ENCODE data around the gene SURF2.

Gene SURF2

GRCh38 chr9:133384736-133385321, 28.5 kb downstream of the SURF2 start:
- H3K4me1 ChIP-seq (ENCODE audit: insufficient read depth, low read length, poor library complexity, severe bottlenecking): no peaks in the 10 kb centered on the region
- H3K36me3 ChIP-seq (ENCODE audit: insufficient read depth, low read length): no peaks in the 10 kb centered on the region
- no peak overlapping the region for H3K9ac ChIP-seq (ENCODE audit: low read depth, low read length, poor library complexity, severe bottlenecking)
- no peaks in the 10 kb centered on the region for H3K9me3 ChIP-seq (ENCODE audit: insufficient read depth, low read depth, low read length)
- no peaks in the 10 kb centered on the region for H3K79me2 ChIP-seq (ENCODE audit: insufficient read depth, low read length)
- no peaks in the 10 kb centered on the region for H3K9me2 ChIP-seq (replicated peaks; ENCODE audit: low read depth, low read length)
- H3K4me3 ChIP-seq (ENCODE audit: low read length, poor library complexity, severe bottlenecking): no peak overlapping the region
- H2AFZ ChIP-seq (ENCODE audit: low read length): no peak overlapping the region
- H3K4me2 ChIP-seq (ENCODE audit: low read depth, low read length, poor library complexity, severe bottlenecking): no peak overlapping the region
- no peak for TF ChIP-seq EZH2phosphoT487 (IDR thresholded peaks at IDR 0.05; ENCODE audit: borderline replicate concordance)
- TF ChIP-seq CTCF (conservative IDR thresholded peaks at IDR 0.05; ENCODE audit: low read length): no peak
- H3F3A ChIP-seq (ENCODE audit: low read depth): no peaks in the 10 kb centered on the region
- no peaks in the 10 kb centered on the region for H4K20me1 ChIP-seq (ENCODE audit: insufficient read depth, low read length, poor library complexity, severe bottlenecking)
- H3K27me3 ChIP-seq (ENCODE audit: insufficient read depth, low read length, poor library complexity, severe bottlenecking): no peaks in the 10 kb centered on the region

GRCh38 chr9:133385452-133385851, 29.1 kb downstream of the SURF2 start:
- Histone ChIP-seq H3K4me3 (ENCODE audit: low read length, poor library complexity, severe bottlenecking) (no peak overlapping the region), H3F3A (ENCODE audit: low read depth) (no peaks in the 10 kb centered on the region), H3K27me3 (ENCODE audit: insufficient read depth, low read length, poor library complexity, severe bottlenecking) (no peaks in the 10 kb centered on the region), H3K9me3 (ENCODE audit: insufficient read depth, low read depth, low read length) (no peaks in the 10 kb centered on the region), H3K79me2 (ENCODE audit: insufficient read depth, low read length) (no peaks in the 10 kb centered on the region), H2AFZ (ENCODE audit: low read length) (no peak overlapping the region), H3K36me3 (ENCODE audit: insufficient read depth, low read length) (no peaks in the 10 kb centered on the region), H3K9ac (ENCODE audit: low read depth, low read length, poor library complexity, severe bottlenecking) (no peak overlapping the region), H4K20me1 (ENCODE audit: insufficient read depth, low read length, poor library complexity, severe bottlenecking) (no peaks in the 10 kb centered on the region), H3K4me2 (ENCODE audit: low read depth, low read length, poor library complexity, severe bottlenecking) (no peak overlapping the region), H3K9me2 (replicated peaks; ENCODE audit: low read depth, low read length) (no peaks in the 10 kb centered on the region), H3K4me1 (ENCODE audit: insufficient read depth, low read length, poor library complexity, severe bottlenecking) (no peaks in the 10 kb centered on the region)
- no peak for TF ChIP-seq EZH2phosphoT487 (IDR thresholded peaks at IDR 0.05; ENCODE audit: borderline replicate concordance)
- no peak for TF ChIP-seq CTCF (conservative IDR thresholded peaks at IDR 0.05; ENCODE audit: low read length)

- Histone ChIP-seq H3K4me1 (ENCODE audit: insufficient read depth, low read length, poor library complexity, severe bottlenecking) (no peaks in the 10 kb centered on the region), H2AFZ (ENCODE audit: low read length) (no peak overlapping the region), H3K9ac (ENCODE audit: low read depth, low read length, poor library complexity, severe bottlenecking) (no peak overlapping the region), H3K27me3 (ENCODE audit: insufficient read depth, low read length, poor library complexity, severe bottlenecking) (no peaks in the 10 kb centered on the region), H3K79me2 (ENCODE audit: insufficient read depth, low read length) (no peaks in the 10 kb centered on the region), H3F3A (ENCODE audit: low read depth) (no peaks in the 10 kb centered on the region), H3K4me3 (ENCODE audit: low read length, poor library complexity, severe bottlenecking) (no peak overlapping the region), H3K9me2 (replicated peaks; ENCODE audit: low read depth, low read length) (no peaks in the 10 kb centered on the region), H3K9me3 (ENCODE audit: insufficient read depth, low read depth, low read length) (no peaks in the 10 kb centered on the region), H3K36me3 (ENCODE audit: insufficient read depth, low read length) (no peaks in the 10 kb centered on the region), H3K4me2 (ENCODE audit: low read depth, low read length, poor library complexity, severe bottlenecking) (no peak overlapping the region), H4K20me1 (ENCODE audit: insufficient read depth, low read length, poor library complexity, severe bottlenecking) (no peaks in the 10 kb centered on the region)
- TF ChIP-seq CTCF (conservative IDR thresholded peaks at IDR 0.05; ENCODE audit: low read length) (no peak), EZH2phosphoT487 (IDR thresholded peaks at IDR 0.05; ENCODE audit: borderline replicate concordance) (no peak)
These were observed 30.0 kb downstream of the SURF2 start for GRCh38 chr9:133386338-133386737.

Data from Loucy (cell line).